K562 (cell line): ENCODE results near the gene ANOS1. TPM values are rescaled to one million over a fixed set of nuclear protein-coding genes. Genes with fewer than 3 reads are reported as not detected.

Experiments
- ATAC-seq: fragments of 200-7000 bp; cut with Tn5 transposase; 3 replicates; pipeline ENCODE4 v1.9.1; 2020; ENCODE audit warnings: moderate library complexity
- BruUV-seq: library from RNA; stranded (reverse); fragments of 400-500 nt; replicated peaks from 2 replicates; lab custom pipeline; 2021; lab: Mats Ljungman, UMichigan
- CTCF ChIA-PET: fragments of 300-600 bp; formaldehyde crosslinking; extraction: SDS; loops from one replicate; lab custom pipeline; 2021; ENCODE audit warnings: low intra/inter-chr PET ratio; lab: Yijun Ruan, JAX
- POLR2A ChIA-PET: fragments of 300-600, 350-650 bp; sonication (Branson Sonifier 250); formaldehyde crosslinking; extraction: SDS; loops from one replicate; lab custom pipeline; 2021; ENCODE audit warnings: antibody characterized with exemption, inconsistent platforms; lab: Yijun Ruan, JAX
- DNase-seq, 4 experiments: peaks; one replicate each; pipeline versions ENCODE4 v3.0.0 to v3.0.0-alpha.2; 2011 to 2018; ENCODE audit warnings: low spot score in 3 of 4, mixed read lengths in 3 of 4; ENCODE audit errors: extremely low read depth in 1 of 4
- FAIRE-seq: peaks from 2 replicates; lab custom pipeline; 2011; peaks lifted over from hg19 to GRCh38; lab: Jason Lieb, UNC
- H2AFZ ChIP-seq: 2 replicates; pipeline ENCODE4 v1.6.0; 2011; ENCODE audit warnings: low read depth, low read length, control low read depth, inconsistent platforms
- H3K27ac ChIP-seq: fragments of 200-600 bp; 3 replicates; pipeline ENCODE4 v1.8.0; 2011; ENCODE audit warnings: low read depth, mild to moderate bottlenecking, control low read depth, inconsistent platforms, low read length, moderate library complexity, mixed read lengths; ENCODE audit errors: extremely low read depth
- H3K27me3 ChIP-seq, 2 experiments: fragments of 300-600 bp in 1 of 2; 2 replicates in 1 of 2; 3 replicates in 1 of 2; pipeline versions ENCODE4 v1.6.0 to v1.8.0; 2011; ENCODE audit warnings: inconsistent platforms in 2 of 2, low read length in 2 of 2, mild to moderate bottlenecking in 1 of 2, mixed read lengths in 1 of 2, moderate library complexity in 1 of 2; ENCODE audit not compliant: control insufficient read depth in 2 of 2, insufficient read depth in 2 of 2
- H3K36me3 ChIP-seq: fragments of 300-600 bp; 3 replicates; pipeline ENCODE4 v1.8.0; 2011; ENCODE audit warnings: mild to moderate bottlenecking, low read length, inconsistent platforms; ENCODE audit not compliant: control insufficient read depth, insufficient read depth
- H3K4me1 ChIP-seq, 2 experiments: fragments of 200-600 bp in 1 of 2; replicated peaks in 1 of 2; 2 replicates in 1 of 2; 3 replicates in 1 of 2; pipeline versions ENCODE4 v1.5.1 to v1.8.0; 2011; ENCODE audit warnings: inconsistent platforms in 2 of 2, low read length in 2 of 2, mild to moderate bottlenecking in 1 of 2, mixed read lengths in 1 of 2, moderate library complexity in 1 of 2; ENCODE audit not compliant: control insufficient read depth in 2 of 2, insufficient read depth in 2 of 2
- H3K4me2 ChIP-seq: 2 replicates; pipeline ENCODE4 v1.6.1; 2011; ENCODE audit warnings: low read length, control low read depth, inconsistent platforms, mixed read lengths; ENCODE audit not compliant: insufficient read depth
- H3K4me3 ChIP-seq: fragments of 200-600 bp; sonication (generic), shearing (Covaris generic); 2 replicates; pipeline ENCODE4 v1.5.1; 2016; ENCODE audit warnings: control low read depth, inconsistent platforms
- H3K79me2 ChIP-seq: fragments of 200-600 bp; 3 replicates; pipeline ENCODE4 v1.8.0; 2011; ENCODE audit warnings: low read length, inconsistent platforms; ENCODE audit not compliant: control insufficient read depth, insufficient read depth
- H3K9ac ChIP-seq, 2 experiments: 2 replicates each; pipeline versions ENCODE4 v1.6.0 to v1.6.1; 2011; ENCODE audit warnings: low read depth in 2 of 2, low read length in 2 of 2, control low read depth in 1 of 2, inconsistent platforms in 1 of 2, mild to moderate bottlenecking in 1 of 2, mixed read lengths in 1 of 2; ENCODE audit not compliant: insufficient read depth in 1 of 2
- H3K9me1 ChIP-seq: one replicate; pipeline ENCODE4 v1.6.0; 2011; ENCODE audit warnings: inconsistent platforms, mild to moderate bottlenecking, low read length, moderate library complexity; ENCODE audit not compliant: control insufficient read depth, insufficient read depth
- H3K9me3 ChIP-seq: replicated peaks from 2 replicates; pipeline ENCODE4 v1.5.1; 2011; ENCODE audit warnings: low read depth, low read length, inconsistent platforms; ENCODE audit not compliant: control insufficient read depth, insufficient read depth
- H4K20me1 ChIP-seq: replicated peaks from 2 replicates; pipeline ENCODE4 v1.6.1; 2011; ENCODE audit warnings: low read length, inconsistent platforms, mixed read lengths; ENCODE audit not compliant: control insufficient read depth, insufficient read depth
- CHD1 ChIP-seq: fragments of 200-600 bp; sonication (generic); IDR thresholded peaks from one replicate; pipeline ENCODE4 v1.6.1; 2012; ENCODE audit warnings: mild to moderate bottlenecking, moderate library complexity, low read length, inconsistent platforms
- CUX1 ChIP-seq: fragments of 200-800 bp; sonication (Bioruptor generic); IDR thresholded peaks from 2 replicates; pipeline ENCODE4 v1.6.1; 2016; ENCODE audit warnings: missing genetic modification characterization, missing compliant biosample characterization
- CXXC5 ChIP-seq: fragments of 250-450 bp; sonication (Bioruptor Pico); IDR thresholded peaks from 2 replicates; pipeline ENCODE4 v1.8.0; 2022; ENCODE audit warnings: inconsistent platforms, mild to moderate bottlenecking, moderate library complexity
- KAT8 ChIP-seq: fragments of 450-650 bp; IDR thresholded peaks from 2 replicates; pipeline ENCODE4 v1.6.1; 2016; ENCODE audit warnings: low read depth, mild to moderate bottlenecking
- MAFF ChIP-seq: IDR thresholded peaks from 2 replicates; pipeline ENCODE4 v1.6.1; 2012; ENCODE audit warnings: low read length, improper control_type of control experiment
- PML ChIP-seq: IDR thresholded peaks from 2 replicates; pipeline ENCODE4 v1.6.1; 2012; ENCODE audit warnings: low read length, inconsistent platforms
- SAP30 ChIP-seq: fragments of 200-600 bp; sonication (generic); IDR thresholded peaks from 2 replicates; pipeline ENCODE4 v1.6.1; 2012; ENCODE audit warnings: borderline replicate concordance, low read depth, mild to moderate bottlenecking, moderate library complexity, low read length, control low read depth, inconsistent platforms; ENCODE audit not compliant: insufficient read depth, poor library complexity, severe bottlenecking
- SMC3 ChIP-seq: conservative IDR thresholded peaks from 2 replicates; pipeline ENCODE4 v1.6.1; 2011; ENCODE audit warnings: low read depth, low read length, improper control_type of control experiment; ENCODE audit not compliant: insufficient read depth
- TCF7 ChIP-seq: sonication (generic); IDR thresholded peaks from 2 replicates; pipeline ENCODE4 v1.6.1; 2016; ENCODE audit warnings: antibody characterized with exemption, borderline replicate concordance
- WGBS: fragments of 100-300 bp; shearing (Covaris generic); methylation state at CpG from one replicate; pipeline ENCODE4 v1.1.6; 2016; ENCODE audit warnings: low coverage, mixed read lengths; ENCODE audit not compliant: insufficient coverage; ENCODE audit errors: missing lambda C conversion rate; 5-methylcytosine and 5-hydroxymethylcytosine counted together
- in situ Hi-C: fragments of 300-500 bp; cut with MboI; formaldehyde crosslinking; loops from 4 replicates; pipeline ENCODE4 v1.15.0; 2018; ENCODE audit warnings: inconsistent platforms, mixed read lengths
- intact Hi-C: fragments of 100-400 bp; cut with micrococcal nuclease; formaldehyde crosslinking; loops from 2 replicates; pipeline ENCODE4 v1.14.2; 2022
- polyA plus RNA-seq, 8 experiments: library from polyadenylated mRNA; depleted of rRNA in 4 of 8; stranded (reverse) in 5 of 8; unstranded in 3 of 8; fragments of >200 nt; fragmentation: Nextera tagmentation in 2 of 8; fragmentation: Illumina TruSeq in 1 of 8; extraction: Ambion mirVana in 2 of 8; extraction: Trizol in 1 of 8; gene quantifications; 2 replicates each; pipeline versions ENCODE4 v1.2.1 to v1.2.3, GENCODE V29; 2011 to 2014; ENCODE audit warnings: inconsistent platforms in 1 of 8, missing spikeins in 1 of 8
- total RNA-seq, 7 experiments: library from RNA; depleted of rRNA in 6 of 7; stranded (reverse); fragments of >200 nt in 6 of 7; fragmentation: Illumina TruSeq in 2 of 7; extraction: Trizol in 2 of 7; gene quantifications; 2 replicates each; pipeline versions ENCODE4 v1.2.1 to v1.2.3, GENCODE V29; 2011 to 2021; ENCODE audit warnings: low replicate concordance in 1 of 7
- TF ChIP-seq, protein P1 (sequence below): fragments of 250-450 bp; sonication (Bioruptor Pico); IDR thresholded peaks from 2 replicates; pipeline ENCODE4 v1.5.0; 2022; ENCODE audit warnings: mild to moderate bottlenecking
- TF ChIP-seq, protein P2 (sequence below): sonication (generic); formaldehyde crosslinking; IDR thresholded peaks from 2 replicates; pipeline ENCODE4 v1.8.1; 2023; ENCODE audit warnings: mild to moderate bottlenecking, missing genetic modification reagents
- TF ChIP-seq, protein P3 (sequence below): sonication (generic); formaldehyde crosslinking; IDR thresholded peaks from 2 replicates; pipeline ENCODE4 v1.8.0; 2023; ENCODE audit warnings: mild to moderate bottlenecking, missing genetic modification reagents

The ANOS1 gene
- total and polyA plus RNA-seq, 9 of the 15 experiments (the other 6 are each of a cell fraction or from before 2014, with no cell fraction given) = 0.04 TPM; not detected in 8

- intact Hi-C loops (no loop called here), in situ Hi-C loops (no loop called here)
- BruUV-seq = no TSS peak
- Histone ChIP-seq H3K79me2 (no peaks in the 10 kb centered on the region), H2AFZ (no peak overlapping the region), H3K9me1 (no peaks in the 10 kb centered on the region), H3K4me3 (no peak overlapping the region), H3K27ac (no peak overlapping the region), H3K4me2 (no peak overlapping the region), H4K20me1 (no peaks in the 10 kb centered on the region), H3K9ac (no peak overlapping the region), H3K4me1 (no peaks in the 10 kb centered on the region), H3K36me3 (no peaks in the 10 kb centered on the region), H3K9me3 (no peaks in the 10 kb centered on the region), H3K27me3 (no peaks in the 10 kb centered on the region)
- FAIRE-seq = no peak
- ChIA-PET POLR2A (no interaction called here), CTCF (no interaction called here)
- DNase-seq = no peak
- 0% methylated on average over 7 of the region's 7 CpGs for WGBS
- ATAC-seq = no peak
- TF ChIP-seq SAP30 = no peak
- TF ChIP-seq CHD1 = no peak
- TF ChIP-seq, protein P1, sequence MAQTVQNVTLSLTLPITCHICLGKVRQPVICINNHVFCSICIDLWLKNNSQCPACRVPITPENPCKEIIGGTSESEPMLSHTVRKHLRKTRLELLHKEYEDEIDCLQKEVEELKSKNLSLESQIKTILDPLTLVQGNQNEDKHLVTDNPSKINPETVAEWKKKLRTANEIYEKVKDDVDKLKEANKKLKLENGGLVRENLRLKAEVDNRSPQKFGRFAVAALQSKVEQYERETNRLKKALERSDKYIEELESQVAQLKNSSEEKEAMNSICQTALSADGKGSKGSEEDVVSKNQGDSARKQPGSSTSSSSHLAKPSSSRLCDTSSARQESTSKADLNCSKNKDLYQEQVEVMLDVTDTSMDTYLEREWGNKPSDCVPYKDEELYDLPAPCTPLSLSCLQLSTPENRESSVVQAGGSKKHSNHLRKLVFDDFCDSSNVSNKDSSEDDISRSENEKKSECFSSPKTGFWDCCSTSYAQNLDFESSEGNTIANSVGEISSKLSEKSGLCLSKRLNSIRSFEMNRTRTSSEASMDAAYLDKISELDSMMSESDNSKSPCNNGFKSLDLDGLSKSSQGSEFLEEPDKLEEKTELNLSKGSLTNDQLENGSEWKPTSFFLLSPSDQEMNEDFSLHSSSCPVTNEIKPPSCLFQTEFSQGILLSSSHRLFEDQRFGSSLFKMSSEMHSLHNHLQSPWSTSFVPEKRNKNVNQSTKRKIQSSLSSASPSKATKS (CRISPR knock-in tag) = no peak
- TF ChIP-seq CUX1 = no peak
- TF ChIP-seq, protein P2, sequence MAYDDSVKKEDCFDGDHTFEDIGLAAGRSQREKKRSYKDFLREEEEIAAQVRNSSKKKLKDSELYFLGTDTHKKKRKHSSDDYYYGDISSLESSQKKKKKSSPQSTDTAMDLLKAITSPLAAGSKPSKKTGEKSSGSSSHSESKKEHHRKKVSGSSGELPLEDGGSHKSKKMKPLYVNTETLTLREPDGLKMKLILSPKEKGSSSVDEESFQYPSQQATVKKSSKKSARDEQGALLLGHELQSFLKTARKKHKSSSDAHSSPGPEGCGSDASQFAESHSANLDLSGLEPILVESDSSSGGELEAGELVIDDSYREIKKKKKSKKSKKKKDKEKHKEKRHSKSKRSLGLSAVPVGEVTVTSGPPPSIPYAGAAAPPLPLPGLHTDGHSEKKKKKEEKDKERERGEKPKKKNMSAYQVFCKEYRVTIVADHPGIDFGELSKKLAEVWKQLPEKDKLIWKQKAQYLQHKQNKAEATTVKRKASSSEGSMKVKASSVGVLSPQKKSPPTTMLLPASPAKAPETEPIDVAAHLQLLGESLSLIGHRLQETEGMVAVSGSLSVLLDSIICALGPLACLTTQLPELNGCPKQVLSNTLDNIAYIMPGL (CRISPR knock-in tag) = no peak
- TF ChIP-seq, protein P3, sequence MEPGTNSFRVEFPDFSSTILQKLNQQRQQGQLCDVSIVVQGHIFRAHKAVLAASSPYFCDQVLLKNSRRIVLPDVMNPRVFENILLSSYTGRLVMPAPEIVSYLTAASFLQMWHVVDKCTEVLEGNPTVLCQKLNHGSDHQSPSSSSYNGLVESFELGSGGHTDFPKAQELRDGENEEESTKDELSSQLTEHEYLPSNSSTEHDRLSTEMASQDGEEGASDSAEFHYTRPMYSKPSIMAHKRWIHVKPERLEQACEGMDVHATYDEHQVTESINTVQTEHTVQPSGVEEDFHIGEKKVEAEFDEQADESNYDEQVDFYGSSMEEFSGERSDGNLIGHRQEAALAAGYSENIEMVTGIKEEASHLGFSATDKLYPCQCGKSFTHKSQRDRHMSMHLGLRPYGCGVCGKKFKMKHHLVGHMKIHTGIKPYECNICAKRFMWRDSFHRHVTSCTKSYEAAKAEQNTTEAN (CRISPR knock-in tag) = no peak
- no peak for TF ChIP-seq TCF7
- TF ChIP-seq PML = no peak
- TF ChIP-seq SMC3 = no peak
- no peak for TF ChIP-seq KAT8
- no peak for TF ChIP-seq CXXC5 (CRISPR knock-in tag)
- no peak for TF ChIP-seq MAFF
These were observed 99.0 kb downstream of the ANOS1 start for GRCh38 chrX:8632924-8633323.
